ENCODE measurements around the gene NRDC.
"Not testable (repeated sequence)": the region's sequence is repeated elsewhere in the genome, so short reads cannot be mapped to it uniquely, and the experiment has no call there.

NRDC gene

GRCh38 chr1:51878616-51879336, at the start of gene NRDC:
Gene NRDC, minus strand, starts transcription at chr1:51878727. Its CDS starts 112 bp downstream, at chr1:51878615.
- peak; percentile 100 for DNase-seq

GRCh38 chr1:51927029-51927428, 48.5 kb upstream of the NRDC start:
- no peak for DNase-seq

GRCh38 chr1:51926171-51926812, 47.8 kb upstream of the NRDC start:
- peak; percentile 54 for DNase-seq

- DNase-seq = no peak
Measured at GRCh38 chr1:51924455-51924854, 45.9 kb upstream of the NRDC start.

GRCh38 chr1:51922040-51922439, 43.5 kb upstream of the NRDC start:
- no peak for DNase-seq

- no peak for DNase-seq
Measured at GRCh38 chr1:51920130-51920529, 41.6 kb upstream of the NRDC start.

GRCh38 chr1:51919684-51920083, 41.2 kb upstream of the NRDC start:
- no peak for DNase-seq

GRCh38 chr1:51916587-51917405, 38.3 kb upstream of the NRDC start:
- no peak for DNase-seq

GRCh38 chr1:51915951-51916350, 37.4 kb upstream of the NRDC start:
- no peak for DNase-seq

- no peak for DNase-seq
Measured at GRCh38 chr1:51912881-51913280, 34.4 kb upstream of the NRDC start.

GRCh38 chr1:51910221-51911000, 31.9 kb upstream of the NRDC start:
- DNase-seq = peak; percentile 14

GRCh38 chr1:51908499-51908898, 30.0 kb upstream of the NRDC start:
- DNase-seq = no peak

- no peak for DNase-seq
Measured at GRCh38 chr1:51907079-51907702, 28.7 kb upstream of the NRDC start.

GRCh38 chr1:51906306-51907078, 28.0 kb upstream of the NRDC start:
- no peak for DNase-seq

- DNase-seq = no peak
Measured at GRCh38 chr1:51902456-51902855, 23.9 kb upstream of the NRDC start.

- DNase-seq = no peak
Measured at GRCh38 chr1:51901151-51901550, 22.6 kb upstream of the NRDC start.

GRCh38 chr1:51899022-51899421, 20.5 kb upstream of the NRDC start:
- DNase-seq = no peak

- no peak for DNase-seq
Measured at GRCh38 chr1:51898090-51898734, 19.7 kb upstream of the NRDC start.

- no peak for DNase-seq
Measured at GRCh38 chr1:51897699-51898031, 19.1 kb upstream of the NRDC start.

- not testable (repeated sequence) for DNase-seq
Measured at GRCh38 chr1:51894748-51895147, 16.2 kb upstream of the NRDC start.

- DNase-seq = no peak
Measured at GRCh38 chr1:51878308-51878615, 265 bp downstream of the NRDC start.
